Upper lobe of left lung (tissue), 6 donors: ENCODE results near the gene ACTN4. TPM values are rescaled to one million over a fixed set of nuclear protein-coding genes. Genes with fewer than 3 reads are reported as not detected.

Experiments
- ATAC-seq, 2 donors: fragments of 200-7000 bp; cut with Tn5 transposase; one replicate each; pipeline ENCODE4 v1.9.1; 2022; ENCODE audit warnings: mild to moderate bottlenecking in 2 of 2, moderate library complexity in 2 of 2; ENCODE audit not compliant: low FRiP score in 2 of 2
- DNase-seq, 2 donors: peaks; one replicate each; pipeline ENCODE4 v3.0.0-alpha.2; 2019 to 2020
- H3K27ac ChIP-seq, 4 donors: fragments of 200-600 bp; sonication (generic); one replicate each; pipeline ENCODE4 v1.5.1; 2016 to 2019
- H3K27me3 ChIP-seq, 4 donors: fragments of 200-600 bp; sonication (generic); one replicate each; pipeline ENCODE4 v1.5.1; 2017 to 2019
- H3K36me3 ChIP-seq, 4 donors: fragments of 200-600 bp; sonication (generic); one replicate each; pipeline ENCODE4 v1.5.1; 2016 to 2019
- H3K4me1 ChIP-seq, 4 donors: fragments of 200-600 bp; sonication (generic); one replicate each; pipeline ENCODE4 v1.5.1; 2018 to 2019
- H3K4me3 ChIP-seq, 4 donors: fragments of 200-600 bp; sonication (generic); one replicate each; pipeline ENCODE4 v1.5.1; 2017 to 2019; ENCODE audit warnings: mild to moderate bottlenecking in 2 of 4, moderate library complexity in 1 of 4
- H3K9me3 ChIP-seq, 4 donors: fragments of 200-600 bp; sonication (generic); one replicate each; pipeline ENCODE4 v1.5.1; 2018 to 2019
- EP300 ChIP-seq, 4 donors: sonication (generic); formaldehyde crosslinking; IDR thresholded peaks; one replicate each; pipeline ENCODE4 v1.5.1; 2017; ENCODE audit warnings: antibody characterized with exemption in 4 of 4, control low read depth in 2 of 4
- POLR2A ChIP-seq, 4 donors: fragments of 450-650 bp; IDR thresholded peaks; one replicate each; pipeline ENCODE4 v1.5.1; 2016 to 2017; ENCODE audit warnings: antibody characterized with exemption in 4 of 4, mild to moderate bottlenecking in 2 of 4
- POLR2AphosphoS5 ChIP-seq, 2 donors: sonication (generic); formaldehyde crosslinking; IDR thresholded peaks; one replicate each; pipeline ENCODE4 v1.5.1; 2017; ENCODE audit warnings: antibody characterized with exemption in 2 of 2
- WGBS, 2 donors: methylation state at CpG; one replicate each; pipeline ENCODE4 v1.1.5; 2017 to 2018; 5-methylcytosine and 5-hydroxymethylcytosine counted together
- total RNA-seq, 6 donors: library from RNA; depleted of rRNA in 4 of 6; stranded (reverse); fragments of >200 nt in 4 of 6; gene quantifications; one replicate each; pipeline versions ENCODE4 v1.1.0 to v1.2.1, GENCODE V29; 2016 to 2021
- TF ChIP-seq, protein P1 (sequence below), 6 experiments: fragments of 450-650 bp in 4 of 6; fragments of 200-600 bp in 2 of 6; sonication (generic) in 2 of 6; IDR thresholded peaks; one replicate each; pipeline ENCODE4 v1.5.1; 2016 to 2019; ENCODE audit warnings: antibody characterized with exemption in 6 of 6
- donor health status: DM: no; HTN: no; CAD: no; lungs with moderate emphysema.
- donor health status: DM: no; HTN: yes; CAD: no; lungs with severe emphysema.

Gene ACTN4
- total RNA-seq, 6 donors from 2014 or later, result 162 to 636 (median 512) TPM

DNA sequence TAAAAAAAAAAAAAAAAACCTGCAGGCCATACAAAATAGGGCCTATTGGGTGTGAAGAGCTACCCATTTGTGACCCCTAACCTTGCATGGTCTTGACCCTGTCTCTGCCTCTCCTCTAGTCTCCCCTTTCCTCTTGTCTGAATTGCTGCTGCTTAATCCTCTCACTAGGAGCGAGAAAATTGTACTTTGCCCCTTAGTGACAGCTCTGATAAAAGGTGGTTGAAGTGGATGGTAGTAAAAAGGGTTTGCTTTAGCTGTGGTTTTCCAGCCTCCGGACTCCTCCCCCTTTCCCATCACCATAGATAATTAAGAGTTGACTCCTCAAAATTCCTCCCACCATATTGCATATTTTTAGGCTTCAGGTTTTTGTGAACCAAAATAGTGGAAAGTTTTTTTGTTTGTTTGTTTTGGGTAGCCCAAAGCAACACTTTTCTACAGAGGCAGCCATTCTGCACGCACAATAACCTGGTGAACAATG, 23.5 kb downstream of the ACTN4 start:
- no peak overlapping the region for H3K4me3 ChIP-seq
- DNase-seq, result no peak
- 56 to 69% methylated on average over 3 of the region's 3 CpGs for WGBS, 2 donors
- peaks cover 0 to 4% (median 0%) of the 10 kb centered on the region in 4 donors for H3K36me3 ChIP-seq
- H3K9me3 ChIP-seq, result no peaks in the 10 kb centered on the region
- H3K27me3 ChIP-seq, result no peaks in the 10 kb centered on the region
- peaks cover 83 to 90% (median 84%) of the 10 kb centered on the region in 4 donors for H3K4me1 ChIP-seq
- no peak for TF ChIP-seq POLR2A (IDR thresholded peaks at IDR 0.05)
- TF ChIP-seq, protein P1, sequence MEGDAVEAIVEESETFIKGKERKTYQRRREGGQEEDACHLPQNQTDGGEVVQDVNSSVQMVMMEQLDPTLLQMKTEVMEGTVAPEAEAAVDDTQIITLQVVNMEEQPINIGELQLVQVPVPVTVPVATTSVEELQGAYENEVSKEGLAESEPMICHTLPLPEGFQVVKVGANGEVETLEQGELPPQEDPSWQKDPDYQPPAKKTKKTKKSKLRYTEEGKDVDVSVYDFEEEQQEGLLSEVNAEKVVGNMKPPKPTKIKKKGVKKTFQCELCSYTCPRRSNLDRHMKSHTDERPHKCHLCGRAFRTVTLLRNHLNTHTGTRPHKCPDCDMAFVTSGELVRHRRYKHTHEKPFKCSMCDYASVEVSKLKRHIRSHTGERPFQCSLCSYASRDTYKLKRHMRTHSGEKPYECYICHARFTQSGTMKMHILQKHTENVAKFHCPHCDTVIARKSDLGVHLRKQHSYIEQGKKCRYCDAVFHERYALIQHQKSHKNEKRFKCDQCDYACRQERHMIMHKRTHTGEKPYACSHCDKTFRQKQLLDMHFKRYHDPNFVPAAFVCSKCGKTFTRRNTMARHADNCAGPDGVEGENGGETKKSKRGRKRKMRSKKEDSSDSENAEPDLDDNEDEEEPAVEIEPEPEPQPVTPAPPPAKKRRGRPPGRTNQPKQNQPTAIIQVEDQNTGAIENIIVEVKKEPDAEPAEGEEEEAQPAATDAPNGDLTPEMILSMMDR (IDR thresholded peaks at IDR 0.05), result no peak
- TF ChIP-seq EP300 (IDR thresholded peaks at IDR 0.05), result no peak
- TF ChIP-seq POLR2AphosphoS5 (IDR thresholded peaks at IDR 0.05), result no peak
- ATAC-seq, result no peak
- H3K27ac ChIP-seq, result peak overlapping the region; percentile 53 to 97 (median 82)

DNA sequence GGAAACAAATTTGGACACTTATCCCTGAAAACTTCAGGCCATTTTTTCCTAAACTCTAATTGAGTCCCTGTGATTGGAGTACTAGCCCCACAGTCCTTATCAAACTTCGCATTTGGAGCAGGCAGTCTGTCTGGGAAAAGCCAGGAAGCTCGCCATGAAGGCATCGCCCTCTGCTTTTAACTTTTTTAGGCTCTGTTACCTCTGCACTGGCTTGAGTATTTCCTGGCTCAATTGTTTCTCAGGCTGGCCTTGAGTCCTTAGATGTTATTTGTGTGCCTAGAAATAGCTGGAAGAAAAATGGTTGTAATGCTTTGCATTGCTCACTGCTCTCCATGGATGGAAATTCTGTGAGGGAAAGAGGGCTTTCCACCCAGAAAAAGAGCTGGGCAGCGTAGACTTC, 24.2 kb downstream of the ACTN4 start:
- Histone ChIP-seq H3K4me1 (peaks cover 83 to 90% (median 84%) of the 10 kb centered on the region in 4 donors), H3K27ac (peak overlapping the region; percentile 33 to 97 (median 82)), H3K36me3 (peaks cover 0 to 4% (median under 1%) of the 10 kb centered on the region in 4 donors), H3K4me3 (no peak overlapping the region), H3K27me3 (no peaks in the 10 kb centered on the region), H3K9me3 (no peaks in the 10 kb centered on the region)
- DNase-seq, result no peak
- TF ChIP-seq EP300 (IDR thresholded peaks at IDR 0.05) (no peak), POLR2AphosphoS5 (IDR thresholded peaks at IDR 0.05) (no peak)
- WGBS, 2 donors, result 68 to 92% methylated on average over 4 of the region's 4 CpGs
- ATAC-seq, result no peak

DNA sequence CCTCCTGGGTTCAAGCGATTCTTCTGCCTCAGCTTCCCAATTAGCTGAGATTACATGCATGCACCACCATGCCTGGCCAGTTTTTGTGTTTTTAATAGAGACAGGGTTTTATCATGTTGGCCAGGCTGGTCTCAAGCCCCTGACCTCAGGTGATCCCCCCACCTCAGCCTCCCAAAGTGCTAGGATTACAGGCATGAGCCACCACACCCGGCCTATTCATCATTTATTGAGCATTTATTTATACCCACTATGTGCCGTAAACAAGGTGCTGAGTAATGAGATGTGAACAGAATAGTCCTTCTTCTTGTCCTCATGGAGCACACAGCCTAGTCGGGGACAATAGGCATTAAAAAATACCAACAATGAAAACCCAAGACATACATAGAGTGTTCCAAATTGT, 25.6 kb downstream of the ACTN4 start:
- ATAC-seq (no peak), DNase-seq (no peak)
- H3K36me3 ChIP-seq, result peaks cover 0 to 7% (median 3%) of the 10 kb centered on the region in 4 donors
- H3K4me1 ChIP-seq, result peaks cover 83 to 90% (median 84%) of the 10 kb centered on the region in 4 donors
- H3K4me3 ChIP-seq, result no peak overlapping the region
- WGBS, 2 donors, result 83 to 86% methylated on average over 4 of the region's 4 CpGs
- TF ChIP-seq, protein P1 (IDR thresholded peaks at IDR 0.05), result no peak
- TF ChIP-seq POLR2A (IDR thresholded peaks at IDR 0.05), result no peak
- no peak for TF ChIP-seq POLR2AphosphoS5 (IDR thresholded peaks at IDR 0.05)
- no peak for TF ChIP-seq EP300 (IDR thresholded peaks at IDR 0.05)
- H3K9me3 ChIP-seq, result no peaks in the 10 kb centered on the region
- peak overlapping the region in 2 of 4 donors; percentile 97 for H3K27ac ChIP-seq
- no peaks in the 10 kb centered on the region for H3K27me3 ChIP-seq

DNA sequence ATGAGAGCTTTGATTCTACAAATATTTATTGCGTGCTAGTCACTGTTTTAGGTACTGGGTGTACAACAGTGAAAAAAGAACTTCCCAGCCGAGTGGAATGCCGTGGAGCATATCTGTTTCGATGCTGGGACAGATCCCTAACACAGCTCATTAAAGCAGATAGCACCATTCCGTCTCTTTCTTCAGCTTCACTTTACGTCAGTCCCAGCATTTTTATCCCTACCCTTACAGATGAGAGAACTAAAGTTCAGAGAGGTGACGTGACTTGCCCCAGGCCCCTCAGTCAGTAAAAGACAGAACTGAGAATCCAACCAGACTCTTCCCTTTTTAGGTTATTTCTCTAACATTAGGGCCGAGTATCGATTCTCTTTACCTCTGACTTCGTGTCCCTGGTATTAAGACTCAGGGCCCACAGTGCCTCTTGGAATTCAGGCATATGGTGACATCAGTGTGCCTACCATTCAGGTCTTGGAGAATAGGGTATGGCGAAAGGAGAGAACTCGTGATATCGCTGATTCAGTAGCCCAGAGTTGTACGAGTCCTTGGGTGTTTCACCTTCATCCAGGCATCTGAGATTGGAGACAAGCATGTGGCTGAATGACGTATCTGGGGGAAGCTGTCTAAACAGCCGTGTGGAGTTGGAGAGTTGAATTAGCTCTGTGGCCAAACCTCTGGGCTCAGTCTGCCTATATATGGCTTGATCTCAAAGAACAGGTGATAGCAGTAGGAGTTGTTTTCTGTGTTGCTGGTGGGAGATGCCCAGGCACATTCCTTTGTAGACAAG, 27.1 kb downstream of the ACTN4 start:
- WGBS, 2 donors, result 61 to 72% methylated on average over 16 of the region's 16 CpGs
- peak overlapping the region; percentile 68 to 93 (median 76) for H3K27ac ChIP-seq
- no peak for DNase-seq
- TF ChIP-seq POLR2A (IDR thresholded peaks at IDR 0.05), result no peak
- TF ChIP-seq POLR2AphosphoS5 (IDR thresholded peaks at IDR 0.05), result no peak
- no peak for TF ChIP-seq EP300 (IDR thresholded peaks at IDR 0.05)
- TF ChIP-seq, protein P1 (IDR thresholded peaks at IDR 0.05), result no peak
- peak in 1 of 2 donors; percentile 28 for ATAC-seq
- H3K9me3 ChIP-seq, result no peaks in the 10 kb centered on the region
- no peak overlapping the region for H3K4me3 ChIP-seq
- peaks cover 81 to 90% (median 83%) of the 10 kb centered on the region in 4 donors for H3K4me1 ChIP-seq
- no peaks in the 10 kb centered on the region for H3K27me3 ChIP-seq
- peaks cover 0 to 11% (median 3%) of the 10 kb centered on the region in 4 donors for H3K36me3 ChIP-seq

DNA sequence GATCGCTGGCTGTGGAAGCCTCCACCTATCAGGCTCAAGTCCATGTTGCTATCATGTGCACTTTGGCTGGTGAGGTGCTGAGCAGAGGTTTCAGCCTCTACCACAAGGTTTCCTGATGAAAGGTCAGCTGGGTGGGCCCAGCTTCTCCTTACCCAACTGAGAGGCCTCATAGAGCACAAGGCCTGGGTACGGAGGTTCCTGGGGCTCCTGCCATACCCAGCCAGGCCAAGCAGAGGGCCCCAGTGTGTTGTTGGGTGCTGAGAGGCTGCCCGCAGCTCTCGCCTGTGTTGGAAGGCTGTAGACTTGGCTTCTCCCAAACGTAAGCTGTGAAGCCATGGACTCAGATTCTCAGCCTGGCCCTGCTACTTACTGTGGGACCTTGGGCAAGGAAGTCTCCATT, 28.2 kb downstream of the ACTN4 start:
- WGBS, 2 donors, result 68 to 77% methylated on average over 5 of the region's 5 CpGs
- no peaks in the 10 kb centered on the region for H3K27me3 ChIP-seq
- ATAC-seq (peak in 1 of 2 donors; percentile 14), DNase-seq (no peak)
- peak overlapping the region; percentile 68 to 93 (median 76) for H3K27ac ChIP-seq
- H3K9me3 ChIP-seq, result no peaks in the 10 kb centered on the region
- no peak overlapping the region for H3K4me3 ChIP-seq
- TF ChIP-seq POLR2AphosphoS5 (IDR thresholded peaks at IDR 0.05) (no peak), EP300 (IDR thresholded peaks at IDR 0.05) (no peak), POLR2A (IDR thresholded peaks at IDR 0.05) (no peak)
- TF ChIP-seq, protein P1 (IDR thresholded peaks at IDR 0.05), result peak in 1 of 6 experiments; percentile 12
- H3K4me1 ChIP-seq, result peaks cover 81 to 90% (median 83%) of the 10 kb centered on the region in 4 donors
- peaks cover 0 to 11% (median 3%) of the 10 kb centered on the region in 4 donors for H3K36me3 ChIP-seq
